ENCODE measurements around the gene PLPPR1. TPM values are rescaled to one million over a fixed set of nuclear protein-coding genes. Genes with fewer than 3 reads are reported as not detected.

The PLPPR1 gene
- total and polyA plus RNA-seq, 2 of the 4 experiments (the other 2 are of a cell fraction), result not detected

GRCh38 chr9:101200852-101201251 lies 172.3 kb downstream of the PLPPR1 start:
- DNase-seq (no peak), ATAC-seq (ENCODE audit: low read depth) (no peak)
- Histone ChIP-seq H3K4ac (ENCODE audit: low read depth, low read length) (no peak overlapping the region), H3K18ac (ENCODE audit: low read depth, low read length) (no peak overlapping the region), H4K5ac (ENCODE audit: low read depth, low read length) (no peak overlapping the region), H2AFZ (replicated peaks; ENCODE audit: low read length, poor library complexity) (no peak overlapping the region), H2BK5ac (ENCODE audit: low read depth, low read length, poor library complexity, severe bottlenecking) (no peak overlapping the region), H3K79me1 (ENCODE audit: low read depth in 1 of 2, low read length in 2 of 2) (no peaks in the 10 kb centered on the region), H3K4me2 (ENCODE audit: low read depth, low read length) (no peak overlapping the region), H3K36me3 (ENCODE audit: control insufficient read depth, insufficient read depth, low read length) (no peaks in the 10 kb centered on the region), H4K8ac (ENCODE audit: low read depth in 2 of 2, low read length in 2 of 2) (no peak overlapping the region), H3K56ac (ENCODE audit: extremely low read depth, insufficient read depth, low read length) (no peak overlapping the region), H3K14ac (replicated peaks; ENCODE audit: low read depth, low read length) (no peak overlapping the region), H3K4me1 (ENCODE audit: control insufficient read depth, insufficient read depth, low read length) (no peaks in the 10 kb centered on the region), H2AK9ac (replicated peaks; ENCODE audit: low read depth, low read length, poor library complexity) (no peak overlapping the region), H2BK20ac (ENCODE audit: low read depth, low read length) (no peak overlapping the region), H3K27me3 (ENCODE audit: control insufficient read depth, insufficient read depth, low read length) (no peaks in the 10 kb centered on the region), H3K27ac (ENCODE audit: insufficient read depth, low read length) (no peak overlapping the region), H3K4me3 (ENCODE audit: insufficient read depth, low read depth, low read length) (no peak overlapping the region), H3K23ac (ENCODE audit: low read depth, low read length) (no peak overlapping the region), H4K20me1 (ENCODE audit: insufficient read depth, low read length) (no peaks in the 10 kb centered on the region), H3K9me1 (ENCODE audit: insufficient read depth, low read length) (no peaks in the 10 kb centered on the region), H4K91ac (ENCODE audit: insufficient read depth, low read depth, low read length) (no peak overlapping the region), H2BK15ac (ENCODE audit: low read depth, low read length) (no peak overlapping the region), H2BK120ac (ENCODE audit: low read depth, low read length) (no peak overlapping the region), H2AK5ac (ENCODE audit: low read depth, low read length) (no peak overlapping the region), H3K9me3 (ENCODE audit: control insufficient read depth, insufficient read depth, low read length) (no peaks in the 10 kb centered on the region), H3K9ac (ENCODE audit: low read depth, low read length) (no peak overlapping the region)
- WGBS, 2 experiments (ENCODE audit: extremely low coverage in 2 of 2, insufficient read length in 1 of 2), result no CpG with 5 or more reads among the region's 2 CpGs
- POLR2A ChIA-PET (ENCODE audit: unreplicated experiment), result no interaction called here
- dilution Hi-C loops (cut with HindIII; ENCODE audit: low sequenced_read_pairs, unreplicated experiment), result no loop called here
- BruUV-seq (replicated peaks), result no TSS peak
- CTCF ChIA-PET, result no interaction called here
- in situ Hi-C loops (cut with MboI; ENCODE audit: low sequenced_read_pairs), result no loop called here
- intact Hi-C loops (cut with micrococcal nuclease), result no loop called here
- TF ChIP-seq NFE2L2 (IDR thresholded peaks at IDR 0.05; ENCODE audit: low read depth, low read length), result no peak
- TF ChIP-seq MAFK (IDR thresholded peaks at IDR 0.05; ENCODE audit: low read depth, low read length), result no peak
- no peak for TF ChIP-seq BHLHE40 (IDR thresholded peaks at IDR 0.05; ENCODE audit: low read depth, low read length)
- TF ChIP-seq RAD21 (IDR thresholded peaks at IDR 0.05; ENCODE audit: low read length), result no peak
- TF ChIP-seq FOS (IDR thresholded peaks at IDR 0.05; ENCODE audit: low read depth, low read length), result no peak
- TF ChIP-seq ELK1 (IDR thresholded peaks at IDR 0.05; ENCODE audit: borderline replicate concordance, low read depth, low read length), result no peak
- TF ChIP-seq CEBPB (IDR thresholded peaks at IDR 0.05; ENCODE audit: low read depth, low read length), result no peak
- no peak for TF ChIP-seq RFX5 (IDR thresholded peaks at IDR 0.05; ENCODE audit: low read depth, low read length)
- no peak for TF ChIP-seq MAZ (IDR thresholded peaks at IDR 0.05; ENCODE audit: borderline replicate concordance, low read depth, low read length)
- no peak for TF ChIP-seq POLR2A (IDR thresholded peaks at IDR 0.05; ENCODE audit: low read depth, low read length)
- no peak for TF ChIP-seq MXI1 (IDR thresholded peaks at IDR 0.05; ENCODE audit: borderline replicate concordance, low read depth, low read length)
- TF ChIP-seq RCOR1 (IDR thresholded peaks at IDR 0.05; ENCODE audit: insufficient replicate concordance, low read length), result no peak
- no peak for TF ChIP-seq CHD1 (IDR thresholded peaks at IDR 0.05; ENCODE audit: low read depth, low read length)
- no peak for TF ChIP-seq USF2 (IDR thresholded peaks at IDR 0.05; ENCODE audit: low read depth, low read length)
- no peak for TF ChIP-seq CTCF (conservative IDR thresholded peaks at IDR 0.05; ENCODE audit: low read depth, low read length)
- no peak for TF ChIP-seq SMC3 (IDR thresholded peaks at IDR 0.05; ENCODE audit: low read depth, low read length)
